ENCODE data around the gene PAPPA. TPM values are rescaled to one million over a fixed set of nuclear protein-coding genes. Genes with fewer than 3 reads are reported as not detected.

Gene PAPPA
- polyA plus RNA-seq, 1 donor from 2014 or later: 0.41 TPM

DNA sequence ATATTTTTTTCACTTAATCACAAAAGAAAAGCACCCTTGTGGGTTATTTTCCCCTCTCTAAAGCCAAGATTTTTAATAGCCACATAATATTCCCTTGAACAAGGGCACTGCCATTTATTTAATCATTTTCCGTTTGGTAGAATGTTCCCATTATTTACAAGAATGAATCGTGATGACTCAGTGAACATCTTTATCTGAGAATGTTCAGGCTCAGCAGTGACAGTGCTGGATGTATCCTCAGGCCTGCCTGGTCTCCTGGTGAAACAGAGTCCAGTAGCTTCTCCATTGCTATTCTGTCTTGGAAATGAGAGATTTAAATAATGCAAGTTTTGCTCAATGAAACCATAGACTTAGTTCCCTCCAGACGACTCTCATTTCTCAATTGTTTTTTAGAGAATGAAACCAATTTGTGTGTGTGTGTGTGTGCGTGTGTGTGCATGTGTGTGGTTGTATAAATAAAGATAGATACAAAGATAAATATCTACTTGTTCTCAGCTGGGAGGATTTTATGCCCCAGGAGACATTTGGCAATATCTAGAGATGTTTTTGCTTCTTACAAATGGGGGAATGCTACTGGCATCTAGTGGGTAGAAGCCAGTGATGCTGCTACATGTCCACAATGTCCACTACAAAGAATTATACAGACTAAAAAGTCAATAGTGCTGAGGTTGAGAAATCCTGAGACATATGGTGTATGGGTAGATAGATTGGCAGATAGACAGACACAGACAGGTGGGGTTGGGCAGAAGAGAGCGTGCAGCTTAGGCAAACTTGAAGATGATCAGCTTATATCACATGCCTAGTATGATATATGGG, 55.0 kb downstream of the PAPPA start:
- Histone ChIP-seq H3K27me3 (ENCODE audit: insufficient read depth, low read depth, low read length) (no peaks in the 10 kb centered on the region), H3K79me2 (replicated peaks; ENCODE audit: insufficient read depth, low read length) (no peaks in the 10 kb centered on the region)
- TF ChIP-seq EZH2 (IDR thresholded peaks at IDR 0.05; ENCODE audit: borderline replicate concordance, insufficient read depth, low read length, poor library complexity, severe bottlenecking) (no peak), POLR2AphosphoS5 (IDR thresholded peaks at IDR 0.05) (no peak)

DNA sequence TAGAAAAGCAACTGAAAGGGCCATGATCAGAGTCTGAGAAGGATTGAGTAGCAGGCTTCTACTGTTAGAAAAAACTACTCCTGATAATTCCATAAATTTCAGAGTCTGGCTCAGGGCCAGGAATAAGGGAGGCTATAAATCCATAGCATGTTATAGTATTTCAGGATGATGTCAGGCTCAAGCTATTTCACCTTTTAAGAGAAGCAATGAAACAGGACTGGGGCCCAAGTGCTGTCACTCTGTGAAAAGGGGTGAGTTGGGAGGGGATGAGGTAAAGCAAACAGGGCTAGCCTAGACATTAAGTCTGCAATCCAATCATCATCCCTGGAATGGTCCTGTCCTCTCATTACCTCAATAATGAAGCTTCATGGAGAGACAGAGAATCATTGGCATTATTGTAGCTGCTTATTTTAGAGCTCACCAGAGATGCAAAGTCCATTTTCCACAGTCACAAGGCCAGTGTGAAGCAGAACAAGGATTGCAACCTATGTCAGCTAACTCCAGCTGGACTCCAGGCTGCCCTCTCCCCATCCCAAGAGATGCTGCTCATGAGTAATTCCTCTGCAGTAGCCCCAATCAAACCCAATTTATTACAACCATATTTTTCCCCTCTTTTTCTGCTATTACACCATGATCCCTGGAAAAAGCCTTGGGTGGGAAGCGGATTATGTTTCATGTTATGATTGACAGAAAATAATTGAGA, 56.0 kb downstream of the PAPPA start:
- Histone ChIP-seq H3K27ac (ENCODE audit: low read length) (no peak overlapping the region), H3K4me2 (ENCODE audit: low read length) (no peak overlapping the region), H3K9me3 (ENCODE audit: low read length) (no peaks in the 10 kb centered on the region), H3K79me2 (replicated peaks; ENCODE audit: insufficient read depth, low read length) (no peaks in the 10 kb centered on the region), H2AFZ (ENCODE audit: low read depth, low read length) (no peak overlapping the region), H4K20me1 (ENCODE audit: insufficient read depth) (no peaks in the 10 kb centered on the region), H3F3A (ENCODE audit: insufficient read depth, low read length, poor library complexity, severe bottlenecking) (no peaks in the 10 kb centered on the region), H3K27me3 (ENCODE audit: insufficient read depth, low read depth, low read length) (no peaks in the 10 kb centered on the region), H3K4me3 (ENCODE audit: low read length) (no peak overlapping the region), H3K9ac (ENCODE audit: low read length) (no peak overlapping the region), H3K9me2 (ENCODE audit: insufficient read depth, low read length) (no peaks in the 10 kb centered on the region), H3K36me3 (ENCODE audit: insufficient read depth, low read length) (no peaks in the 10 kb centered on the region)
- no peak for TF ChIP-seq SMC3 (conservative IDR thresholded peaks at IDR 0.05; ENCODE audit: poor library complexity)
- no peak for TF ChIP-seq MXI1 (conservative IDR thresholded peaks at IDR 0.05; ENCODE audit: poor library complexity, severe bottlenecking)
- no peak for TF ChIP-seq POLR2AphosphoS5 (IDR thresholded peaks at IDR 0.05)
- TF ChIP-seq RAD21 (conservative IDR thresholded peaks at IDR 0.05): no peak
- TF ChIP-seq EP300 (conservative IDR thresholded peaks at IDR 0.05; ENCODE audit: poor library complexity, severe bottlenecking): no peak
- no peak for TF ChIP-seq EZH2 (IDR thresholded peaks at IDR 0.05; ENCODE audit: borderline replicate concordance, insufficient read depth, low read length, poor library complexity, severe bottlenecking)
- no peak for TF ChIP-seq TAF1 (IDR thresholded peaks at IDR 0.05; ENCODE audit: low read depth)
- TF ChIP-seq, protein P1, sequence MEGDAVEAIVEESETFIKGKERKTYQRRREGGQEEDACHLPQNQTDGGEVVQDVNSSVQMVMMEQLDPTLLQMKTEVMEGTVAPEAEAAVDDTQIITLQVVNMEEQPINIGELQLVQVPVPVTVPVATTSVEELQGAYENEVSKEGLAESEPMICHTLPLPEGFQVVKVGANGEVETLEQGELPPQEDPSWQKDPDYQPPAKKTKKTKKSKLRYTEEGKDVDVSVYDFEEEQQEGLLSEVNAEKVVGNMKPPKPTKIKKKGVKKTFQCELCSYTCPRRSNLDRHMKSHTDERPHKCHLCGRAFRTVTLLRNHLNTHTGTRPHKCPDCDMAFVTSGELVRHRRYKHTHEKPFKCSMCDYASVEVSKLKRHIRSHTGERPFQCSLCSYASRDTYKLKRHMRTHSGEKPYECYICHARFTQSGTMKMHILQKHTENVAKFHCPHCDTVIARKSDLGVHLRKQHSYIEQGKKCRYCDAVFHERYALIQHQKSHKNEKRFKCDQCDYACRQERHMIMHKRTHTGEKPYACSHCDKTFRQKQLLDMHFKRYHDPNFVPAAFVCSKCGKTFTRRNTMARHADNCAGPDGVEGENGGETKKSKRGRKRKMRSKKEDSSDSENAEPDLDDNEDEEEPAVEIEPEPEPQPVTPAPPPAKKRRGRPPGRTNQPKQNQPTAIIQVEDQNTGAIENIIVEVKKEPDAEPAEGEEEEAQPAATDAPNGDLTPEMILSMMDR (IDR thresholded peaks at IDR 0.05; ENCODE audit: poor library complexity, severe bottlenecking): no peak
- TF ChIP-seq, protein P2, sequence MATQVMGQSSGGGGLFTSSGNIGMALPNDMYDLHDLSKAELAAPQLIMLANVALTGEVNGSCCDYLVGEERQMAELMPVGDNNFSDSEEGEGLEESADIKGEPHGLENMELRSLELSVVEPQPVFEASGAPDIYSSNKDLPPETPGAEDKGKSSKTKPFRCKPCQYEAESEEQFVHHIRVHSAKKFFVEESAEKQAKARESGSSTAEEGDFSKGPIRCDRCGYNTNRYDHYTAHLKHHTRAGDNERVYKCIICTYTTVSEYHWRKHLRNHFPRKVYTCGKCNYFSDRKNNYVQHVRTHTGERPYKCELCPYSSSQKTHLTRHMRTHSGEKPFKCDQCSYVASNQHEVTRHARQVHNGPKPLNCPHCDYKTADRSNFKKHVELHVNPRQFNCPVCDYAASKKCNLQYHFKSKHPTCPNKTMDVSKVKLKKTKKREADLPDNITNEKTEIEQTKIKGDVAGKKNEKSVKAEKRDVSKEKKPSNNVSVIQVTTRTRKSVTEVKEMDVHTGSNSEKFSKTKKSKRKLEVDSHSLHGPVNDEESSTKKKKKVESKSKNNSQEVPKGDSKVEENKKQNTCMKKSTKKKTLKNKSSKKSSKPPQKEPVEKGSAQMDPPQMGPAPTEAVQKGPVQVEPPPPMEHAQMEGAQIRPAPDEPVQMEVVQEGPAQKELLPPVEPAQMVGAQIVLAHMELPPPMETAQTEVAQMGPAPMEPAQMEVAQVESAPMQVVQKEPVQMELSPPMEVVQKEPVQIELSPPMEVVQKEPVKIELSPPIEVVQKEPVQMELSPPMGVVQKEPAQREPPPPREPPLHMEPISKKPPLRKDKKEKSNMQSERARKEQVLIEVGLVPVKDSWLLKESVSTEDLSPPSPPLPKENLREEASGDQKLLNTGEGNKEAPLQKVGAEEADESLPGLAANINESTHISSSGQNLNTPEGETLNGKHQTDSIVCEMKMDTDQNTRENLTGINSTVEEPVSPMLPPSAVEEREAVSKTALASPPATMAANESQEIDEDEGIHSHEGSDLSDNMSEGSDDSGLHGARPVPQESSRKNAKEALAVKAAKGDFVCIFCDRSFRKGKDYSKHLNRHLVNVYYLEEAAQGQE (IDR thresholded peaks at IDR 0.05; ENCODE audit: borderline replicate concordance): no peak

More for the DNA sequence above, 55.0 kb downstream of the PAPPA start:
- Histone ChIP-seq H3K9me3 (ENCODE audit: low read length) (no peaks in the 10 kb centered on the region), H3K4me2 (ENCODE audit: low read length) (no peak overlapping the region), H3K9me2 (ENCODE audit: insufficient read depth, low read length) (no peaks in the 10 kb centered on the region), H3K4me3 (ENCODE audit: low read length) (no peak overlapping the region), H3F3A (ENCODE audit: insufficient read depth, low read length, poor library complexity, severe bottlenecking) (no peaks in the 10 kb centered on the region), H3K27ac (ENCODE audit: low read length) (no peak overlapping the region), H4K20me1 (ENCODE audit: insufficient read depth) (no peaks in the 10 kb centered on the region), H3K9ac (ENCODE audit: low read length) (no peak overlapping the region), H2AFZ (ENCODE audit: low read depth, low read length) (no peak overlapping the region), H3K36me3 (ENCODE audit: insufficient read depth, low read length) (no peaks in the 10 kb centered on the region)
